ENCODE measurements around the gene P2RY2.

Gene P2RY2

DNA sequence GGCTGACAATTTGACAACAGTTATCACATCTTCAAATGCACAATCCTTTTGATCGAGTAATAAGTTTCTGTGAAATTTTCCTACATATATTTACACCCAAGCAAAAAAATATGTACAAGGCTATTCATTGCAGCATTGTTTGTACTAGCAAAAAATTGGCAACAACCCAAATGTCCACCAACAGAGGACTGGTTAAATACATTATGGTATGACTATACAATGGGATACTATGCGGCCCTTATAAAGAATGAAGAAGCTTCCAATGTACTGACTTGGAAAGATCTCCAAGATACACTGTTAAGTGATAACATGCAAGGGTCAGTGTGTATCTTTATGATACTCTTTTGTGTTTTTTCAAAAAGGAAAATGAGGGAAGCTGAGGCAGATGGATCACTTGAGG is 8.2 kb upstream of the P2RY2 start:
- no peak for DNase-seq

DNA sequence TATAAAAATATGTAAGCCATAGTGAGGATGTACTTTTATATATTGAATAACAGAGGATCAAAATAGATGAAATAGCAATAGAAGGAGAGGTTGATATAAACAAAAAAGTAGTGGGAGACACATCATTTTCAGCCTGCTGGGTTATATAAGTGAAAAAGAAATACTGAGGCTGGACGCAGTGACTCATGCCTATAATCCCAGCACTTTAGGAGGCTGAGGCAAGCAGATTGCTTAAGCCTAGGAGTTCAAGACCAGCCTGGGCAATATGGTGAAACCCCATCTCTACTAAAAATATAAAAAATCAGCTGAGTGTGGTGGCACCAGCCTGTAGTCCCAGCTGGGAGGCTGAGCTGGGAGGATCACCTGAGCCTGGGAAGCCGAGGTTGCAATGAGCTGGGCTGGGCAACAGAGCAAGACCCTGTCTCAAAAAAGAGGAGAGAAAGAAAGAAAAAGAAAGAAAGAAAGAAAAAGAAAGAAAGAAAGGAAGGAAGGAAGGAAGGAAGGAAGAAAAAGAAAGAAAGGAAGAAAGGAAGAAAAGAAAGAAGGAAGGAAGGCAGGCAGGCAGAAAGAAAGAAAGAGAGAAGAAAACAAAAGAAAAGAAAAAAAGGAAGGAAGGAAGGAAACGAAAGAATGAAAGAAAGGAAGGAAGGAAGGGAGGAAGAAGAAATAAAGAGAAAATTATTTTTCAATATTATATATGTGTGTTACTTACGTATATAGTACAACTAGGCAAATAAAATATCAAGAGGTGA is 7.0 kb upstream of the P2RY2 start:
- DNase-seq = no peak

DNA sequence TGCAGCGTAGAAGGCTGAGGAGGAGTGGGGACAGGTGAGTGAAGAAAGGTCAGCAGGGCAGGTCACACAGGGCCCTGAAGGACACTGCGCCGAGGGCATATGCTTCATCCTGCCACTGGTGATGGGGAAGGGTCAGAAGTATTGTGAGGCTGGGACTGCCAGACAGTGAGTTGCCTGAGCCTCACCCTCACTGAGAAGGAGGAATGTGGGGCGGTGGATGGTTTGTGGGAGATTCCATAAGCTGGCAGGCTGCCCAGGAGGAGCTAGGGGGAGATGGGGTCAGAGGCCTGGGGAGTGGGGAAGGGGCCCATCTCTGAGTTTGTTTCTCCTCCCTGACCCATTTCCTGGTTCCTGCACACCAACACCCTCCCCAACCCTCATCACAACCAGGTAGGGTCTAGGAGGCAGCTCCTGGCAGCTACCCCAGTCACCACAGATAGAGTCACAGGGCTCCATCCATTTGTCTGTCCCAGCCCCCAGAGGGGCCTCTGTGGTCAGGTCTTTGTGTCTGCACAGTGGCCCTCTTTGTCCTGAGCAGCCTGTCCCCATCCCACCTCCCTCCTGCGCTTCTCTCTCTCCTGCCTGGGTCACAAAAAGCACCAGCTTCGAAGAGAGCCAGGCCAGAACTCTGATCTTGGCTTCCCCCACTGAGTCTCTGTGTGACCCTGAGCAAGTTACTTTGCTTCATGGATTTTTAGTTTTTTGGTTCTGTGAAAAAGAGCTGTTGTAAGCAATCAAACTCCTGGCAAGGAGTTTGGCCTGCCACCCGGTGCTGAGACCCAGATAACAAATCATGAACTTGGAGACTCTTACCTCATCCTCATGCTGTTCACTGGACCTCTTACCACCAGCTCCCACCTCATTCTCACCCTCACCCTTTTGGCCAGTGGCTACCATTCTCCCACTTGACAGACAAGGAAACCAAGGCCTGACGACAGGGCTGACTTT is 4.6 kb upstream of the P2RY2 start:
- no peak for DNase-seq

DNA sequence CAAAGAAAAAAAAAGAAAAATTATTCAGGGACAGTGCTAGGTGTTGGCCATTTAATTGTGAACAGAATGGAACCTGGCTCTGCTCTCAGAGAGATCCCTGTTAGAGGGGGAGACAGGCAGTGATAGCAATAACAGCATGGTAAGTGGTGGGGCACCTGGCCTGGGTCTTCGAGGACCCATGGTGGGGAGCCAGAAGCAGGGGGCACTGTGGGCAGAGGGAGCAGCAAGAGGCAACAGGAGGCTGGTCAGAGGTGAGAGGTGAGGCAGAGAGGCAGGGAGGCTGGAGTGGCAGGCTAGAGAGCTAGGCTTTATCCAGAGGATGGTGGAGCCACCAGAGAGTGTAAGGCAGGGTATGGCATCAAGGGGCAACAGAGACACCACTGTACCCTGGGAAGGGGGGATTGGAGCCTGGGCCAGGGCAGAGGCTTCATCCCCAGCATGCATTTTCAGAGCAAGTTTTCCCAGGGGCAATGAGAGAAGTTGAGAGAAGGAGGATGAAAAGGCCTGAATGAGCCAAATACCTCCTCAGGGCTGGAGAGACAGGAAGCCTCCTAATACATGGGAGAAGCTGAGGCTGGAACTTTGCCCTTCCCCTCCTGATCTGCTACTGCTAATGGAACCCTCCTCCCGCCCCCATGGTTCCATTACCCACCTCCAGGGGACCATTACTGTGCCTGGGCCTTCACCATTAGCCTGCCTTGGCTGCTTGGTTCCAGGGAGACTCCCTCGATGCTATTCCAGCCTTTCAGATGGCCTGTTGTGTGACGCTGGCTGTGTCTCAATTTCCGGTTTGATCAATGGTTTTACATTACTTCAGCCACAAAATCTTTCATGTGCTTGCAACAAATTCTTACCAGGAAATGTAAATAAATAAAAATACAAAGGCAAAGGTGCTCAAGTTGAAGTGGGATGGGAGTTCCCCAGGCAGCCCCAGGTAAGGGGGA is 2.6 kb upstream of the P2RY2 start:
- DNase-seq = no peak

DNA sequence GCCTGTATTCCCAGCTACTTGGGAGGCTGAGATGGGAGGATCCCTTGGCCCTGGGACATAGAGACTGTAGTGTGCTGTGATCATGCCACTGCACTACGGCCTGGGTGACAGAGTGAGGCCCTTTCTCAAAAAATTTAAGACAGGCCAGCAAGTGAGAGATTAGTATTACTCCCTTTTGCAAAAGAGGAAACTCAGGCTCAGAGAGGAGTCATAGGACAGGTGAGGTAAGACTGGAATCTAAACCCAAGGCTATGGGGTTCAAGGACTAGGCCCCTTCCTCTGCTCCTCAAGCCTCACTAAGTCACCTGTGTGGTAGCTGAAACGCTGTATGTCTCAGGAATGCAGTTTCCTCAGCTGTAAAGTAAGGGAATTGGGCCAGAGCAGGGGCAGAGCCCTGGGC is 1.6 kb upstream of the P2RY2 start:
- DNase-seq = no peak

DNA sequence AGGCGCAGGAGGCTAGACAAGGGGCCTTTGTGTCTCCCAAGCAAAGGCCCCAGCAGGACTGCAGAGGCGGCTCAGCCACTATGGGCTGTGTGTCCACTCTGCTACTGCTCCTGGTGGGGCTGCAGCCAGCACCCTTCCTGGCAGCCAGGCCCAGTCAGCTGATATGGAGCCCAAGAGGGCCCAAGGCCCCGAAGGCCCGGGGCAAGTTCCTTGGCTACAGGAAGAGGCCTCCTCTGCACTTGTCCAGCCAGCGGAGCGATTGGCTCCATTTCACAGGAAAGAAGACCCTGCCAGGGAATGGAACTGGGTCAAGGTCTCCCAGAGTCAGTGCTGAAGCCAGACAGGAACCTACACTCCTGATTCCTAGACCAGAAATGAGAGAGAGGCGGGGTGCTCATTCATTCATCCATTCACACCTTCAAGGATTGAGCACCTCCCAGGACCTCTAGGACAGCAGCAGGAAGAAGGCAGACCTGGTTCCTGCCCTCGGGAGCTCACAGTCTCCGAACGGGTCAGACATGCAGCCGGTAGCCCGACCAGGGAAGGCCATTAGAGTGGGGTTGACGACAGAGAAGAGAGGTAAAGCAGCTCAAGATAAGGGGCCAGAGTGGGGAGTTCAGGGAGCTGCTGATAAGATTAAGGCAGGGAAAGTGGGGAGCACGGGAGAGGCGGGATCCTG is 811 bp upstream of the P2RY2 start:
- no peak for DNase-seq

DNA sequence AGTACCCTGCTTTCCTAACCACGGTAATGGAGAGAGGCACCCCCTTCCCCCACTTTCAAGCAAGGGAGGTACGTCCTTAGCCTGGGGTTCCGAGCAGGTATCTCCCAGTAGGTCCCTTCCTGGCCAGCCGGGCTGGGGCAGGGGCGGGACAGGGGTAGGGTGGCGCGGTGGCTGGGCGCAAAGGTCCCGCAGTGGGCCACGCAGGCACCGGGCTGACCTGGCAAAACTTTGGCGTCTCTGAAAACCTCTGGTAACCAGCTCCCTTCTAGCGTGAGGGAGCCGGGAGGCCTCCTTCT is 323 bp upstream of the P2RY2 start:
- no peak for DNase-seq

DNA sequence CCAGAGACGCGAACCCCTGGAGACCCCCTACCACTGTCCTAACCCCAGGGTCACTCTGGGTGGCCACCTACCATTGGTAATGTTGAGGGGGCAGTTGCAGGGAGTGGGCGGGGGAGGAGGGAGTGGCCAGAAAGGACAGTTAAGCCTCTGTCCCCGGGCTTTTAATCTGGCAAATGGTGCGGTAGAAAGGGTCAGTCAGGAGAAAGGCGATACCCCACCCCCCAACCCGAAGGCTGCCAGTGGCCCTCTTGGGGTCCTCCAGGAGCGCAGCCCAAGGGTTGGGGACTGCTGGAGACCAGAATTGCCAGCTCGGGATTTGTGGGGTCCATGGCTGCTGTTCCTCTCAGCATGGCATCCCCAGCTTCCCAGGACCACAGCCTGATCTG is 742 bp downstream of the P2RY2 start:
- no peak for DNase-seq

DNA sequence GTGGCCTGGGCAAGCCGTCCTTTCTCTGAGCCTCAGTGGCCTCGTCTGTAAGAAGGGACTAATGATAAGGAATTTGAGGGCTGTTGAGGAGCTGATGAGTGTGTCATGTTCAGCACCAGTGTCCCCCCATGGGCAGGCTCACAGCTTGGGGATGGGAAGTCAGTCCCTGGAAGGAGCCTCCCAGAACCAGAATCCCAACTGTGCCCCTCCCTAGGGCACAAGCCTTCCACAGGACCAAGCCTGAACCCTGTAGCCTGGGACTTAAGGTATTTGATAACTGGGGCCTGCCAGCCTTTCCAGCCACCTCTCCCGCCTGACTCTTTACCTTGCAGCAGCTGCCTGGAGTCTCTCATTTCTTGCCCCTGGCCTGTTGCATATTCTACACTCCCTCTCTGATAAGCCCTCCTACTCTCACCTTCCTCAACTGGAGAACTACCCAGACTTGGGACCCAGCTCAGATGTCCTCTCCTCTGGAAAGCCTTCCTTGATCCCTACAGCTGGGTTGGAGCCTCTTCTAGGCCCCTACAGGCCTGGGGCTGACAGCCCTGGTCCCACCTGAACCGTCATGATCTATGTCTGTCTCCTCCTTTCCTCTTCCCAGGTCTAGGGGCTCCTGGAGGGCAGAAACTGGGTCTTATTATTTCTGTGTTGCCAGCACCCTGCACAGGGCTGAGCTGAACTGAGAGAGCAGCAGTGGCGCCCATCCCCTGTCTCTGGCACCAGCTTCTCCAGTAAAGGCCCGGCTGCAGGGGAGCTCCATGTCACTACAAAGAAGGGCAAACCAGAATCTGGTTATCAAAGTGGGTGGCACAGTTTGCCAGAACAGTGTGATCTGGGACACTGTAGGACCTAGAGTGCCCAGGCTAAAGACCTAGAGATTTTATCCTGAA is 1.6 kb downstream of the P2RY2 start:
- DNase-seq = no peak

DNA sequence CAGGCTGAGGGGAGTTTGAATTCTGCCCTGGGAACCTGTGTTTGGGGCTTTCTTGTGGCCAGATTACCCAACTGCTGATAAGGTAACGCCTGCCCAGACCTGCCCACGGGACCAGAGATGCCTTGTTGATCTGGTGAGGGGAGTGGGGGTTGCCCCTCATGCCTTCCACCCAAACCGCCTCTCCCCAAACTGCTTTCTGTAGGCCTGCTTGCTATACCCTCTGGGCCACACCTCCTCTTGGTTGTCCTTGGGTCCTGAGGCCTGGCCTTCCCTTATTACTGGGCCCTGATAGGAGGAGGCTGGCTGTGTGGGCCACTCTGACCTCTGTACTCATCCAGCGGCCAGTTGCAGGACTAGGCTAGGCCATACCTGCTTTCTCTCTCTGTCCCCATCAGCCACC is 3.4 kb downstream of the P2RY2 start:
- no peak for DNase-seq

DNA sequence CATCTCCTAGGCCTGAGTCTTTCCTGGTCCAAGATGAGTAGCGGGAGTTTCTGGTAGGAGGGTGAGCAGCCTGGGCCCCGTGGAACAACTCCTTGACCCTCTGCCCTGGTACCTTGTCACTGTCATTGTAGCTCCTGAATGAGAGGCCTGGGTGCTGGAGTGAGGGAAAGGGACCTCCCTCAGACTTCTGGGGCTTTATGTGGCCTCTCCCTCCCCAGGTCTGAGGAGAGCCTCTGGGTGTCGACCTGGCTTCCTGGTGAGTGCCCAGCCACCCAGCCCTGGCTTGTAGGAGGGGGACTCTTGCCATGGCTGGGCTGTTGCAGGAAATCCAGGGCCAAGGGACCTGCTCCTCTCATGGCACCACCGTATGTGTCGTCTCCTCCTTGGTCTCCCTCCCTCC is 3.9 kb downstream of the P2RY2 start:
- DNase-seq = no peak

DNA sequence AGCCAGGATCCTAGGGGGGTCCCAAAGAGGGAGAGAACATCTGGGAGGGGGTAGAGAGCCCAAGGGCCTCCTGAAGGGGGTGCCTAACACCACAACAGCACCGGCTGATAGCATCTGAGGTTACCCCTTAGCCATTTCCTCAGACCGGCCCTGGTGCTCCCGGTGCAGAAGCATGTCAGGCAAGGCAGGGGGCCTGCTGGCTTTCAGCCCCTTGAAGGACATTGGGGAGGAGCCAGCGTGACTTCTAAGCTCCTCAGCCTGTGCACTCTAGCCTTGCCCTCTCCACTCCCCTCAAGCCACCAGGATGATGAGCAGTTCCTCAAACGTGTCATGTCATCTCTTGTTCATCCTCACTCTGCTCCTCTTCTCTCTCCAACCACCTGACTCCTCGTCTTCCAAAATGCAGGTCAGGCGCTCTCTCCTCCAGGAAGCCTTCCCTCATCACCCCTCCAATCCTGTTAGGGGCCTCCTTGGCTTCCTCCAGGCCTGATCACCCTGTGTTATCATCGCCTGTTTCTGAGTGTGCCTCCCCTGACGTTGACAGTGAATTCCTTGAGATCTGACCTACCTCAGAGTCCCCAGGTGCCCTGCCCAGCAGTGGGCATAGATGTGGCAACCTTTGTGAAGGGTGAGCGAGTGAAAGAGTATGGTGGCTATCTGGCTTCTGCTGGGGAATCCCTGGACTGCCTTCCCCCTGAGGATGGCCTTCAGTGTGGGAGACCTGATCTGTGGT is 6.1 kb downstream of the P2RY2 start:
- no peak for DNase-seq

DNA sequence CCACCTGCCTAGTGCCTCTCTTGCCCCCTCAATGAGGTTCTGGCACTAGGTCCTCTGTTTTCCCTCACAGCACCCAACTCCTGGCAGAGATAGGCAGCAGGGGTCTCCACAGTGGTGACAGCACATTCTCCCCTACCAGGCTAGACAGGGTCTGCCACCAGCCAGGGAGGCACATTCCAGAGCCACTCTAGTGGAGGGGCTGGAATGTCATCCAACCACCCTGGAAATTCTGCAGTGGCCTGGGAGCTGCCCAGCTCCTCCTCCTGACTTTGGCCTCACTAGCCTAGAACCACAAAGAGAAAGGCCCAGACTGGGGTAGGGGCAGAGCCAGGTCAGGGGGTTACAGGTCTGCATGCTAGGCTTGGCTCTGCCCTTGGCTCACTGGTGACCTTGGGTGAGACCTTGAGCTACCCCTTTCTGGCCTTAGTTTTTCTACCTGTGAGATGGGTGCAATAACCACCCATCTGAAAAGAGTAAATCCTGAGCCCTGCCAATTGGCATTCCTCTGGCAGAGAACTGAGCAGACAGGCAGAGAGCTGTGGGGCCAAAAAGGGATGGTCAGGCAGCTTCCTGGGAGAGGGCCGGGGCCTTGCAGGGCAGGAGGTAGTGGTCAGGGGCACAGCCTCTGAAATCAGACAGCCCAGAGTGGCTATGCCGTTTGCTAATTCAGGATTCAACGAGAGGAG is 7.1 kb downstream of the P2RY2 start:
- DNase-seq = no peak

DNA sequence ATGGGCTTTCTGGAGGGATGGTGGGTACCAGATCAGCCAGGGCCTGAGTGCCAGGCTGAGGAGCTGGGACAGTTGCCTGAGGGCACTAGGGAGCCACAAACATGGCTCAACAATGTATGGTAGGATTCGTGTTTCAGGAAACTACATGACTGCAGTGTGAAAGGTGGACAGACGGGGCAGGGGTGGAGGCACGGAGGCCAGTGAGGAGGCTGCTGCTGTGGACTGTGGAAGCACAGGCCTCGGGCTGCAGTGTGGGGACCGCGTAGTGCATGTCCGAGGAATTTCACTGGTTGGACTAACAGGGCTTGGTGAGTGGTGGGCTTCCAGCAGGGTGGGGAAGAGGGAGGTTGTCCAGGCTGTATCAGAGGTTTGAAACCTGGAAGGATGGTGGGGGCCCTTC is 7.8 kb downstream of the P2RY2 start:
- no peak for DNase-seq

DNA sequence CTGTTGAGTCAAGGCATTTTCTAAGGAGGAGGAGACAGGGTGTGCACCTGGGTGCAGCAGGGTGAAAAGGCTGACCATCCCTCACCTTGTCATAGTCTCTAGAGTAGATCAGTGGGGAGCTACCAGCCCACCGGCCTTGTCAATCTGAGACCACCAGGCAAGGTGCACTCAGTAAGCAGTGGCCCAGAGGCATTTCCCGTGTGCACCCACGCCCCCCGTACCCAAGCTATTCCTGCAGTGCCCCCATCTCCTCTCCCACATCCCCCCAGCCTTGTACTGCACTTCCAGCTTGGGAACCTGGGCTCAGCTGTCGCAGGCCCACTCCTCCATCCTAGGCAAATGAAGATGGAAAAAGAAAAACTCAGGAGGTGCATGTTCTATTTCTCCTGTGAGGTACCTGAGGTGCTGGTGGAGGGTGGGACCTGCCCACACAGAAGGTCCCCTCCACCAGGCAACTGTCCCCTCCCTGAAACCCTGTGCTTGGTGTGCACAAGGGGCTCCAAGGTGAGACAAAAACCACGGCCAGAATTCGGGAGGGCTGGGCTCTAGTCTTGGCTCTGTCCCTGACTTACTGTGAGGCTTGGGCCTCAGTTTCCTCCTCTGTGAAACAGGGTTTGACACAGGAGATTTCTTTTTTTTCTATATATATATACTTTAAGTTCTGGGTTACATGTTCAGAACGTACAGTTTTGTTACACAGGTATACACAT is 8.4 kb downstream of the P2RY2 start:
- DNase-seq = no peak

DNA sequence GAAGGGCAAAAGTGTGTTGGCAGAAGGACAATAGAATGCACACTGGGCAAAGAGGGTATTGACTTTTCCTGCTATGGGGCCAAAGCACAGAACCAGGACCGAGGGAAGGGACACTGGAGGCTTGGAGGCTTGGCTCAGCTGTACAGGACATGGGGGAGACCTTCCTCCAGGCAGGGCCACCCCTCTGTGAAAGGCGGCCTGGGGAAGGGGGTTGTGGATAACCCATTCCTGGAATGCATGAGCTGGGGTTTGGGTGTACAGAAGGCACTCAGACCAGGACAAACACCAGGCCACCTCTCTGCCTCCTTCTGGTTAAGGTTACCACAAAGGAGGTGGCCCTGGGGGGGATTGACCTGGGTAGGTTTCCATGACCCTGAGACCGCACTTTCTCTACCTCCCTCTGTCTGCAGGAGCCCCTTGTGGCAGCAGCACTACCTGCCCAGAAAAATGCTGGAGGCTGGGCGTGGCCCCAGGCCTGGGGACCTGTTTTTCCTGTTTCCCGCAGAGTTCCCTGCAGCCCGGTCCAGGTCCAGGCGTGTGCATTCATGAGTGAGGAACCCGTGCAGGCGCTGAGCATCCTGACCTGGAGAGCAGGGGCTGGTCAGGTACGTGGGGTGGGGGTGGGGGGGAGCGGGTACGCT is 9.6 kb downstream of the P2RY2 start:
- no peak for DNase-seq

DNA sequence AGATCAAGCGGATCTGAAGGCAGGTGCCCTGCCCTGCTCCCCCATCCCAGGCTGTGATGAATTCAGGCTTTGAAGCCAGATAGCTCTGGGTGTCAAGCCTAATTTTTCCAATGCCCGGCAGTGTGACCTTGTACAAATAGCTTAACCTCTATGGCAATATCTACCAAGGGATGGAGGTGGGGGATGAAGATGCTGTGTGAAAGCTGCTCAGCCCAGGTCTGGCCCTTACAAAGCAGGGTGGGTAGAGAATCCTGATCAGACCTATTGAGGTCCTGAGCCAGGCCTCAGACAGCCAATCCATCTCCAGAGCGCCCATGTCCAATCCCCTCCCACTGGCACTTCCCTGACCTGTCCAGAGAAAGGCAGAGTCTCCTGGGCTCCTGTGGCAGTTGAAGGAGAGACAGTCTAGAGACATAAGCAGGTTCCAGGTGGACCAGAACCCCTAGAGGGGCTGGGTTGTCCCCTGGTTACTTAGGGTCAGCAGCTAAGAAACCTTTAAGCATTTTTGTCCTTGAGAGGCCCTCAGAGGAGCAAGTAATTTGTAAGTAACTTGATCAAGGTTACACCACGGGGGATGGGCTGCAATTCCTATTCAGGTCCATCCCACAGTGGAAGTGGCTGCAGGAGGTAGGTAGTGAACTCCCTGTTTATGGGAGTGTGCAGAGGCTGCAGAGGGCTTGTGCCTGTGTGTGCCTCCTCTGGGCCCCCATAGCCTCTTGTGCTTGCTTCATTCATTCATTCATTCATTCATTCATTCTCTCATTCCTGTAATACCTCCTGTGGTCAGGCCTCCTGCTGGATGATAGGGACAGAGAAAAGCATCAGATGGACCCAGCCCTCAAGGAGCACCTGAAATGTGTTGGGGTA is 10.4 kb downstream of the P2RY2 start:
- no peak for DNase-seq

DNA sequence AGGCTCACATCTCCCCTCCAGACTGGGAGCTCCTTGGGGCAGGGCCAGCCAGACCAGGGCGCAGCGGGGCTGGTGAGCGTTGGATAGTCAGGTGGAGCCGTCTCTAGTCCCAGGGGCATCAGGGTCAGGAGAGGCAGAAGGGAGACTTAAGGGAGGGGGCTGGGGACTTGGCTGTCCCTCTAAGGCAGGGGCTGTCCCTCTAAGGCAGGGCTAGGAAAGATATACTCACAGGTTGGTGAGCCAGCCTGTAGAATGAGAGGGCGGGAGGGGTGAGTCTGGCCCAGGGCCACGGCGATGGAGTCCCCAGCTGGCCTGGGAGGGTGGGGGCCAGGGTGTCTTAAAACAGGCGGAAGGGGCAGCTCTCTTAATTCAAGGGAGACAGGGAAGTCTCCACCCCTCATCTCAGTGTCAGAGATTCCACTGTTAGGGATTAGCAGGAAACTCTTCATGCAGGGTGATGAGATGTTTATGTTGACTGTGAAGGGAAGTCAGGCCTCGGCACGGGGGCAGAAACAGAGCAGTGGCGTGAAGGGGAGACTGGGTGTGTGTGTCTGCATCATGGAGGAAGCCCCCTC is 11.3 kb downstream of the P2RY2 start:
- DNase-seq = no peak

All from T1000 (cell line).